Loucy (cell line): ENCODE data around the gene CRELD2.

Source experiments
- H2AFZ ChIP-seq: fragments of 200-600 bp; sonication (generic); 2 replicates; pipeline ENCODE4 v1.6.0; 2016; ENCODE audit warnings: antibody characterized with exemption, mild to moderate bottlenecking, low read length, moderate library complexity
- H3F3A ChIP-seq: fragments of 200-600 bp; 2 replicates; pipeline ENCODE4 v1.6.0; 2016; ENCODE audit warnings: antibody characterized with exemption, low read depth, mild to moderate bottlenecking
- H3K27me3 ChIP-seq: fragments of 200-600 bp; sonication (generic); 2 replicates; pipeline ENCODE4 v1.6.1; 2014; ENCODE audit warnings: low read length, mild to moderate bottlenecking; ENCODE audit not compliant: insufficient read depth, poor library complexity, severe bottlenecking
- H3K36me3 ChIP-seq: fragments of 200-600 bp; sonication (generic); 2 replicates; pipeline ENCODE4 v1.6.1; 2016; ENCODE audit warnings: low read length; ENCODE audit not compliant: insufficient read depth
- H3K4me1 ChIP-seq: fragments of 200-600 bp; sonication (generic); 2 replicates; pipeline ENCODE4 v1.5.1; 2014; ENCODE audit warnings: low read length, mild to moderate bottlenecking; ENCODE audit not compliant: insufficient read depth, poor library complexity, severe bottlenecking
- H3K4me2 ChIP-seq: fragments of 200-600 bp; sonication (generic); 2 replicates; pipeline ENCODE4 v1.6.0; 2014; ENCODE audit warnings: antibody characterized with exemption, low read length, low read depth, mild to moderate bottlenecking; ENCODE audit not compliant: poor library complexity, severe bottlenecking
- H3K4me3 ChIP-seq: fragments of 200-600 bp; sonication (generic); 2 replicates; pipeline ENCODE4 v1.5.1; 2014; ENCODE audit warnings: low read length, mild to moderate bottlenecking, mixed read lengths; ENCODE audit not compliant: poor library complexity, severe bottlenecking
- H3K79me2 ChIP-seq: fragments of 200-600 bp; sonication (generic); 2 replicates; pipeline ENCODE4 v1.6.1; 2014; ENCODE audit warnings: low read length; ENCODE audit not compliant: insufficient read depth
- H3K9ac ChIP-seq: fragments of 200-600 bp; sonication (generic); 2 replicates; pipeline ENCODE4 v1.6.0; 2014; ENCODE audit warnings: mild to moderate bottlenecking, low read depth, low read length, moderate library complexity; ENCODE audit not compliant: poor library complexity, severe bottlenecking
- H3K9me2 ChIP-seq: fragments of 200-600 bp; sonication (generic); replicated peaks from 2 replicates; pipeline ENCODE4 v1.6.1; 2016; ENCODE audit warnings: low read depth, low read length, mixed read lengths
- H3K9me3 ChIP-seq: fragments of 200-600 bp; sonication (generic); 2 replicates; pipeline ENCODE4 v1.6.1; 2014; ENCODE audit warnings: mild to moderate bottlenecking, antibody characterized with exemption, low read length, low read depth; ENCODE audit not compliant: insufficient read depth
- H4K20me1 ChIP-seq: fragments of 200-600 bp; sonication (generic); 2 replicates; pipeline ENCODE4 v1.6.0; 2014; ENCODE audit warnings: antibody characterized with exemption, low read length, mild to moderate bottlenecking; ENCODE audit not compliant: insufficient read depth, poor library complexity, severe bottlenecking
- EZH2phosphoT487 ChIP-seq: fragments of 200-600 bp; IDR thresholded peaks from 2 replicates; pipeline ENCODE4 v1.6.1; 2018; ENCODE audit warnings: antibody characterized with exemption, mild to moderate bottlenecking, moderate library complexity, borderline replicate concordance
- TF ChIP-seq, protein P1 (sequence below): fragments of 200-600 bp; sonication (generic); conservative IDR thresholded peaks from 2 replicates; pipeline ENCODE4 v1.5.1; 2014; ENCODE audit warnings: mild to moderate bottlenecking, antibody characterized with exemption, low read length

Gene CRELD2

DNA sequence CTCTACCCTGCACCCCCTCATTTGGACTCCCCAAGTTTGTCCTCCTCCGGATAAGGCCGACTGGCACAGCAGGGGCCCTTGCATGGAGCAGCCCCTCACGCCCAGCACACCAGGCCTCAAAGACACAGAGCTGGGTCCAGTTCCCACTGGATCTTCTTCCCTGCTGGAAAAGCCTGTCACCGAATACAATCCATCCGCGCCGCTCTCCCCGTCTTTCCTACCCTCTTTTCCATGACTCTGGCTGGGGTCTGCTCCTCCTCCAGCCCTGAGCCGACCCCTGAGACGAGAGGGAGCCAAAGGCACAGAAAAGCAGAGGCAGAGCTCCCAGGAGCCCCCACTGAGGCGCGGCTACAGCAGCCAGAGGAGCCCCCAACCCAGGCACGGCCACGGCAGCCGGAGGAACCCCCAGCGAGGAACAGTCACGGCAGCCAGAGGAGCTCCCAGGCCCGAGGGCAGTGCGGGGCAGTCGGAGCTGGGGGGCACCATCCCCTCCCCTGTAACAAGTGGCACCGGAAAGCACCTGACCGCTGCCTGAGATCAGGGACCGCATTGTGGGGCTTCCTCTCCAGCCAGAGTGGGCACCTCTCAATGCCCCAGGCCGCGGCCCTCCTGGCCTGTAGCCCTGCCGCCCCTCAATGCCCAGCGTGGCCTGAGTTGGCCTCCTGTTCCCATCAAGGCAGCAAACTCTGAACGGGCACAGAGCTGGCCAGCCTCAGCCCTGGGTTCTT, 12.2 kb upstream of the CRELD2 start:
- H3K79me2 ChIP-seq: no peaks in the 10 kb centered on the region; the same call in 1 of the 2 replicates
- H3K9me2 ChIP-seq: no peaks in the 10 kb centered on the region
- no peak overlapping the region for H2AFZ ChIP-seq
- H3K9ac ChIP-seq: no peak overlapping the region
- TF ChIP-seq, protein P1, sequence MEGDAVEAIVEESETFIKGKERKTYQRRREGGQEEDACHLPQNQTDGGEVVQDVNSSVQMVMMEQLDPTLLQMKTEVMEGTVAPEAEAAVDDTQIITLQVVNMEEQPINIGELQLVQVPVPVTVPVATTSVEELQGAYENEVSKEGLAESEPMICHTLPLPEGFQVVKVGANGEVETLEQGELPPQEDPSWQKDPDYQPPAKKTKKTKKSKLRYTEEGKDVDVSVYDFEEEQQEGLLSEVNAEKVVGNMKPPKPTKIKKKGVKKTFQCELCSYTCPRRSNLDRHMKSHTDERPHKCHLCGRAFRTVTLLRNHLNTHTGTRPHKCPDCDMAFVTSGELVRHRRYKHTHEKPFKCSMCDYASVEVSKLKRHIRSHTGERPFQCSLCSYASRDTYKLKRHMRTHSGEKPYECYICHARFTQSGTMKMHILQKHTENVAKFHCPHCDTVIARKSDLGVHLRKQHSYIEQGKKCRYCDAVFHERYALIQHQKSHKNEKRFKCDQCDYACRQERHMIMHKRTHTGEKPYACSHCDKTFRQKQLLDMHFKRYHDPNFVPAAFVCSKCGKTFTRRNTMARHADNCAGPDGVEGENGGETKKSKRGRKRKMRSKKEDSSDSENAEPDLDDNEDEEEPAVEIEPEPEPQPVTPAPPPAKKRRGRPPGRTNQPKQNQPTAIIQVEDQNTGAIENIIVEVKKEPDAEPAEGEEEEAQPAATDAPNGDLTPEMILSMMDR: no peak
- TF ChIP-seq EZH2phosphoT487: no peak
- H3K4me1 ChIP-seq: no peaks in the 10 kb centered on the region
- H4K20me1 ChIP-seq: no peaks in the 10 kb centered on the region
- no peaks in the 10 kb centered on the region for H3K27me3 ChIP-seq
- no peaks in the 10 kb centered on the region for H3K9me3 ChIP-seq
- peaks cover 15% of the 10 kb centered on the region; the same call in 1 of the 2 replicates for H3K36me3 ChIP-seq
- no peak overlapping the region for H3K4me2 ChIP-seq
- no peak overlapping the region for H3K4me3 ChIP-seq
- H3F3A ChIP-seq: no peaks in the 10 kb centered on the region

DNA sequence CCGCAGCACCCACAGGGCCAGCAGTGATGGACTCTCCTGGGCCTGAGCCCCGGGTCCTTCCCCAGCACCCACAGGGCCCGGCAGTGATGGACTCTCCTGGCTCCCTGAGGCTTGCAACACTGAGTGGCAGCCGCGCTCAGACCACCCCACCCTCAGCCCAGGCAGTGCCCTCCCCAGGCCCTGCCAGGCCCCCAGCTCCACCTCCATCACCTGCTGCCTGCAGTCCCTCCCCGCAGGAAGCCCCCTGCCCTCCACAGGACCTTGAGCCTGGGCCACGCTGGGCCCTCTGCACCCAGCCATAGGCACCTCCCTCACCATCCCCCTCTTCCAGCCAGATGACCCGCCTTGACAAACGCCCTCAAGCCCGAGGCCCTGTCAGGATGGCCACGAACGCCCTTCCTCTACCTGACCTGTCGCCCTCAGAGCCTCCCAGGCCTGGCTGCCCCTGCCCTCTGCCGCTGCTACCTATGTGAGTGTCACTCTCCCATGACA, 11.6 kb upstream of the CRELD2 start:
- H2AFZ ChIP-seq: no peak overlapping the region
- H3K4me2 ChIP-seq: no peak overlapping the region
- no peaks in the 10 kb centered on the region; the same call in 1 of the 2 replicates for H3K79me2 ChIP-seq
- no peaks in the 10 kb centered on the region for H3K27me3 ChIP-seq
- peaks cover 15% of the 10 kb centered on the region; the same call in 1 of the 2 replicates for H3K36me3 ChIP-seq
- no peaks in the 10 kb centered on the region for H3K4me1 ChIP-seq
- no peaks in the 10 kb centered on the region for H3K9me3 ChIP-seq
- no peak overlapping the region for H3K4me3 ChIP-seq
- H4K20me1 ChIP-seq: no peaks in the 10 kb centered on the region
- H3K9ac ChIP-seq: no peak overlapping the region
- no peak for TF ChIP-seq EZH2phosphoT487
- TF ChIP-seq, protein P1: no peak
- no peaks in the 10 kb centered on the region for H3F3A ChIP-seq
- H3K9me2 ChIP-seq: no peaks in the 10 kb centered on the region

DNA sequence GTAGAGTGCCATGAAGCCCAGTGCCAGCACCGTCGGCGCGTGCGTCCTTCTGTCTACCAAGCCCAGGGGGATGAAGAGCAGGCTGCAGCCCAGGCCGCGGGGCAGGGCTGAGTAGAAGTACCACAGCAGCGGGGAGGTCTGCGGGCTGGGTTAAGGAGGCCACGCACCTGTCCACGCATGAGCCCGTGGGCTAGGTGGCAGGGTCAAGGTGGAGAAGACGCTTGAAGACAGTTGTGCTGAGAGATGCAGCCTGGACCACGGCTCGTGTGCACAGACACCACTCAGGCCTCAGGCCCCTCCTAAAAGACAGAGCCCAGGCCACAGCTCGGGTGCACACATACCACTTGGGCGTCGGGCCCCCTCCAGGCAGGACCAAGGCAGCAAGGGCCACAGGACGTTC, 10.6 kb upstream of the CRELD2 start:
- Histone ChIP-seq H3K4me3 (no peak overlapping the region), H3K9me2 (no peaks in the 10 kb centered on the region), H3K9me3 (no peaks in the 10 kb centered on the region), H3K27me3 (no peaks in the 10 kb centered on the region), H3K9ac (no peak overlapping the region), H3K79me2 (no peaks in the 10 kb centered on the region; the same call in 1 of the 2 replicates), H3K36me3 (peaks cover 14% of the 10 kb centered on the region; the same call in 1 of the 2 replicates), H3K4me1 (no peaks in the 10 kb centered on the region), H3K4me2 (no peak overlapping the region), H2AFZ (no peak overlapping the region), H3F3A (no peaks in the 10 kb centered on the region), H4K20me1 (no peaks in the 10 kb centered on the region)
- TF ChIP-seq, protein P1: no peak
- no peak for TF ChIP-seq EZH2phosphoT487
